Hematopoietic multipotent progenitor cell treated with erythropoietin and hydrocortisone succinate and interleukin-3 and kit ligand, for 17 days (in vitro differentiated cells): Measurements from ENCODE around the gene WDPCP.
"Not testable (repeated sequence)": the region's sequence is repeated elsewhere in the genome, so short reads cannot be mapped to it uniquely, and the experiment has no call there.

Experiments used
- DNase-seq: peaks from one replicate; pipeline ENCODE4 v3.0.0-alpha.2; 2015; ENCODE audit warnings: low spot score

WDPCP gene

GRCh38 chr2:63101954-63102353 lies 486.3 kb downstream of the WDPCP start:
- DNase-seq: no peak

- DNase-seq: no peak
Observed at GRCh38 chr2:63099032-63099431, 489.2 kb downstream of the WDPCP start.

DNA sequence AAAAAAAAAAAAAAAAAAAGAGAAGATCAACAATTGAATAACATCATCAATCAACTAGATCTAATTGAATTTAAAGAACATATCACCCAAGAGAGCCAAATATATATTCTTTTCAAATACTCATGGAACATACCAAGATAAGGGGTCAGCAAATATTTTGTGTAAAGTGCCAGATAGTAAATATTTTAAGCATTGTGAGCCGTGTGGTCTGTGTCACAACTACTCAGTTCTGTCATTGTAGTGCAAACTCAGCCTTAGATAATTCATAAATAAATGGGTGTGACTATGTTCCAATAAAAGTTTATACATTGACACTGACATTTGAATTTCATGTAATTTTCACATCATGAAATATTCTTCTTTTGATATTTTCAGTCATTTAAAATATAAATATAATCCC lies 491.8 kb downstream of the WDPCP start:
- no peak for DNase-seq

DNA sequence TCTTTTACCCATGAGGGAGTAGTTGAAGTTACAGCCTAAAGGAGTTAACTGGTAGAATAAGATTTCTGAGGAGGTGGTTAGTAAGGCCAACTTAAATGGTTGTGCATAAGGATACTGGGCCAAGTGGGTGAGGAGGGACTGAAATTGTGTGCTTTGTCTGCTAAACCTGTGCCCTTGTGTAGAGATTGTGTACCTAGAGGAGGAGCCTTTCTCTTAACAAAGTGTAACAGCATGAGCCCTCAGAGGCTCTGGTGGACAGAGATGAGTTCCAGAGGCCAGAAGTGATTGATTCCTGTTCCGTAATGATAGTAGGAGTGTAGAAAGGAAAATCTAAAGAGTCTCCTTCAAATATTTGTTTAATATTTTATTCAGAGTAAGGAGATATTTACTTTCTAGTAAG lies 494.8 kb downstream of the WDPCP start:
- no peak for DNase-seq

GRCh38 chr2:63092857-63093256 lies 495.4 kb downstream of the WDPCP start:
- DNase-seq: no peak

DNA sequence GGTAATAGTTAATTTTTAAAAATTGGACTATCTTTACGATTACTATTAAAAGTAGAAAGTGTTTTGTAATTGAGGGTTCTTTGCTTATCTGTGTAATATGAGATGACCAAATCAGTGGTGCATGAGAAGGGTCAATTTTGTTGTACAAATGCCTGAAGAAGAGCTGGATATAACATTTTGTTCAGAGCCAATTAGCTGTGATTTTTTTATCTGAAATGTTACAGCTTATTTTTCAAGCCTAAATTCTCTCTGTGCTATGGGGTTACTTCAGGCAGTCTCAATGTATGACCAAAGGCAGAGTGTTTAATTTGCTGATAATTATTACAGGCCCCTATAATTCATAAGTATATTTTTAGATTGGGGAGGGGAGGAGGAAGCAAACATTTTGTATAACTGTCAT lies 495.9 kb downstream of the WDPCP start:
- no peak for DNase-seq

DNA sequence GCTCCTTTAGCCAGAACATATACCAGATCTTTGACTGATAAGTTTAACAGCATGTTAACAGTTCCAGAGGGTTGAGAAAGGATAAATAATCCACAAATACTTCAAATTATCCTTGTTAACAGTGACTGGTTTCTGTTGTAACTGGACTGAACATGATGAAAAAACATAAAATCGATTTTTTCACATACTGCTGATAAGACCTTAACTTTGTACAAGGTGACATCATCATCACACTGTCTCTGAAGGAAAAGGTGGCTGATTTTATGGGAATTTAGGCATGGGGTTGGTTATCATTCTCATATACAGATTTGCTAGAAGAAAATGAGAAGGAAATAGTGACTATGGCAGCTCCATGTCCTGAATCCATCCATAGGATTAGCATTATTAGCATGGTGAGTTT lies 501.6 kb downstream of the WDPCP start:
- DNase-seq: no peak

DNA sequence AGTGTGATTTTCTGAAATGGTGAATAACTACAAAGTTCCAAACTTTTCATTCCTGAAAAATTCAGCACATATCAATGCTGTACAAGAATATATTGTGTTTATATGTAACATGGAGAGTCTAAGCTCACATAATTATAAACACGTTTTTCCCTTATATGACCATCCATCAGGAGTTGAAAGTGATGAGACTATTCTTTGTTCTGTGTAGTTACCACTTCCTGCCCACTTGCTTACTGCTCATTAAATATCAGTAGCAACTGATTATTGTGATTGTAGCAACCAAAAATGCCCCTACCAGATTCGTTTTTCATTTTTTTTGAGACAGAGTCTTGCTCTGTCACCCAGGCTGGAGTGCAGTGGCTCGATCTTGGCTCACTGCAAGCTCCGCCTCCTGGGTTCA lies 506.9 kb downstream of the WDPCP start:
- no peak for DNase-seq

DNA sequence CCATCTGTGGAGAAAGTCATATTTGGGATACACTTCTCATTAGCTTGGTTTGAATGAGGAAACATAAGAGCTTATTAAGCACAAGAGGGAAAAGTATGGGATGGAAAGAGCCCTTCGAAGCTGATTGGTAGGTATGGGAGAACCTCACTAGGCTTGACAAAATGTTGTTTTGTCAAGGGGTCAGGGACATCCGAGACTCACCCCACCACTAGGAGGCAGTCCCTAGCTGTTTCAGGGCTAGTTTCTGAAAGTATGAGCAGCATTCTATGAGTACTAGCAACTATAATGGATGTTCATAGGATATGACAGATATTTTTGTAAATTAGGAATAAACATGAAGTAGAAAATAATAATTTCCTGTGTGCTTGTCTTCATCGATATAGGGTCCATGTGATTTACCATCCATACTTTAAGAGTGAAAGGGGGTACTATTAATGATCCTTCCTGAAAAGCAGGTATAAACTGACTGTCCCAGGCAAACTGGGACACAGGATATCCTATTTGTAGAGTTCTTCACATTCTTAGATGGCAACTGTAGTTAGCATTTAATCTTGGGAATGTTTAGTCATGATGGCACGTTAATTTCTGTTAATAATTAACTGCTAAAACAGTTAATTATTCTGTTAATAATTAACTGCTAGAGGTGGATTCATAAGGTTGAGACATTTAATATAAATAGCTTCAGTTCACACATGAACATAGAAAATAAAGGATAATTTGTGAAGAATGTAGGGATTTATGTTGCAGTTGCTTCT lies 509.2 kb downstream of the WDPCP start:
- no peak for DNase-seq

DNA sequence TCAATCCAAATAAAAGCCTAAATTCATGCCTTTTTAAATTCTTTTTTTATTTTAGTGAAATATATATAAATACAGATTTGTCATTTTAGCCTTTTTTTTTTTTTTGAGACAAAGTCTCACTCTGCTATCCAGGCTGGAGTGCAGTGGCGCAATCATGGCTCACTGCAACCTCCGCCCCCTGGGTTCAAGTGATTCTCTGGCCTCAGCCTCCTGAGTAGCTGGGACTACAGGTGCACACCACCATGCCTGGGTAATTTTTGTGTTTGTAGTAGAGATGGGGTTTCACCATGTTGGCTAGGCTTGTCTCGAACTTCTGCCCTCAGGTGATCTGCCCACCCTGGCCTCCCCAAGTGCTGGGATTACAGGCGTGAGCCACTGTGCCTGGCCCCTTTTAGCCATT lies 513.9 kb downstream of the WDPCP start:
- DNase-seq: not testable (repeated sequence)

GRCh38 chr2:63073994-63074393 lies 514.3 kb downstream of the WDPCP start:
- no peak for DNase-seq

GRCh38 chr2:63071664-63072063 lies 516.6 kb downstream of the WDPCP start:
- no peak for DNase-seq
